Stimulated activated CD4-positive, alpha-beta T cell treated with anti-CD3 and anti-CD28 coated beads, Interleukin-15, amount 100 ng/mL, for 48 hours (primary cell): ENCODE measurements around the gene NR1H4.
"Not testable (repeated sequence)": the region's sequence is repeated elsewhere in the genome, so short reads cannot be mapped to it uniquely, and the experiment has no call there.

Experiments
- DNase-seq, 2 donors: peaks; one replicate each; pipeline ENCODE4 v3.0.0-alpha.2; 2020; ENCODE audit warnings: low read depth in 2 of 2

NR1H4 gene

DNA sequence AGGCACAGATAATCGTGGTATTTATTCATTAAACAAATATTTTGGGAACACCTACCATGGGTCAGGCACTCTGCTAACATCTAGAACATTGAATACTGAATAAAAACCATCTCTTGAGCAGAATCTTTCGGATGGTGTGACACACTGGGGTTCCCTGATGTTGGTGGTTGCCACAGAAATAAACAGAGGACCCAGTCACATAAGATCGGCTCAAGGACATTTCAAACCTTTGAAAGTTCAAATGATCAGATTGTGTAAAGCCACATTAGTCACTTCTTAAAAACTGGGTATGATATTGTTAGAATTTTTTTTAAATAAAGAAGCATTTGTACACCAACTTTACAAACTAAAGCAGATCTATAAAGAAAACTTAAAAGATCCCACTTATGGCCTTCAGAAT lies 39.0 kb downstream of the NR1H4 start:
- DNase-seq, result no peak

DNA sequence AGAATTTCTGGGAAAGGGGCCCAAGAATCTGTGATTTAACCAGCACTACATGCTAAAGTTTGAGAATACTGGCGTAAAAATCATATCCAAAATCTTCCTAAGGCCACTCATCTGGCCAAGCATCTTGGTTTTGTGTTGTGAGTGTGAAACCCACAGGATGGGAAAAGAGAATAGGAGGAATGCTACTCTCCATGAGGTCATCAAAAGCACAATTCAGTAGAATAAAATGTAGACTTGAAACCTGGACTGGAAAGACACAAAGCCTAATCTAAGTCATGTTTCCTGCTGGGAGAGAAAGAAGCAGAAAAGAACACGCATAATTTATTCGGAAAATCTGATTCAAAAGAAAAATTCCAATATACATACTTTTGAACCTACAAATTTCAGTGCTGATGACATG lies 42.3 kb downstream of the NR1H4 start:
- DNase-seq, result no peak

- DNase-seq, result no peak
Measured at GRCh38 chr12:100518376-100518775, 44.7 kb downstream of the NR1H4 start.

GRCh38 chr12:100520048-100520769 lies 46.5 kb downstream of the NR1H4 start:
- DNase-seq, result no peak

- no peak for DNase-seq
Measured at GRCh38 chr12:100521958-100522357, 48.3 kb downstream of the NR1H4 start.

DNA sequence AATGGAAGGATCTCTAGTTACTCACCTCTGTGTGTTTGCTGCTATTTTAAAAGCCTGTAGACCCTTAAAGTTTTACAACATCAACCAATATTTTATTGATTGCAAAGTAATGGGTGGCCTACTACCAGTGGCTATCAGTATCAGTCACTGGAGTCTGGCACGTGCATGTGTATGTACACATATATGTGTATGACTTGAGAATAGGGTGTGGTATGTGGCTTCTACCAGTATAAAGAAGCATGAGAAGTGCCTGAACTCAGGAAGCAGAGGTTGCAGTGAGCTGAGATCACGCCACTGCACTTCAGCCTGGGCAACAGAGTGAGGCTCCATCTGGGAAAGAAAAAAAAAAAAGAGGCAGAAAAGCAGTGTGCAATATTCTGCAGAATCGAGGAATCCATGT lies 54.4 kb downstream of the NR1H4 start:
- no peak for DNase-seq

- no peak for DNase-seq
Measured at GRCh38 chr12:100528471-100529127, 54.9 kb downstream of the NR1H4 start.

GRCh38 chr12:100529756-100530350 lies 56.2 kb downstream of the NR1H4 start:
- DNase-seq, result no peak

- no peak for DNase-seq
Measured at GRCh38 chr12:100533376-100533775, 59.7 kb downstream of the NR1H4 start.

DNA sequence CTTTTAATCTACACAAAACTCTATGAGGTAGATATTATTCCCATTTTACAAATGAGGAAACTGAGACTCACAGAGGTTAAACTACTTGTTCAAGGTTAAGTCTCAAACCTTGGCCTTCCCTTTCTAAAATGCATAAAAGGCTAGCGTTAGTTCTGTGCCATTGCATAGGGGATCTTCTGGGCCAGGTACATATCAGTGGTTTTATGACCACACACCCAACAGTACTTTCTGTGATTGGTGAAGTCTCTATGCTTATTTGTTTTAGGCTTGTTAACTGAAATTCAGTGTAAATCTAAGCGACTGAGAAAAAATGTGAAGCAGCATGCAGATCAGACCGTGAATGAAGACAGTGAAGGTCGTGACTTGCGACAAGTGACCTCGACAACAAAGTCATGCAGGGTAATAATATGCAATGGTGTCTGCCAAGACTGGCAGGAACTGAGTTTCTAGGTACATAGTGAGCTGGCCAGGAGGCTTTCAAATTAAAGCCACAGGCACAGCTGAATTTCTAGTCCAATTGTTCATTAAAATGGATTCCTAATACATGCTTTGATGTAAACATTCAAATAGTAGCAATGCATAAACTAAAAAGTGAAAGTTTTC lies 61.1 kb downstream of the NR1H4 start:
- DNase-seq, result no peak

DNA sequence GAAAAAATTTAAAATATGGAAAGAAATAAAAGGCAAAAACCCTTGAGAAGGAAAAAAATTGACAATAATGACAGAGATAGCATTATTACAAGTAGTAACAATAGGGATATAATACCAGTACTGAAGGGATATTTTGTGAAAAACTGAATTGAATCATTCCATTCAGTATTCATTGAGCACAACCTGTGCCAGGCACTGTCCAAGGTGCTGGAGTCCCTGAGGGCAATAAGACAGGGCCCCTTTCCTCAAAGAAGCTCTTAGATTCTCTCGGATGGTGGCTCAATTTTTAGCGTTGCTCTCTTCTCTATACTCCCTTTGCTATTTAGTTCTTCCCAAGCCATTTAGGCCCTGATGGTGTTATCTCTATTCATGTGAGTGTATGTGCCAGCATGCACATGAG lies 65.5 kb downstream of the NR1H4 start:
- DNase-seq, result no peak

- DNase-seq, result no peak
Measured at GRCh38 chr12:100544165-100544564, 70.5 kb downstream of the NR1H4 start.

DNA sequence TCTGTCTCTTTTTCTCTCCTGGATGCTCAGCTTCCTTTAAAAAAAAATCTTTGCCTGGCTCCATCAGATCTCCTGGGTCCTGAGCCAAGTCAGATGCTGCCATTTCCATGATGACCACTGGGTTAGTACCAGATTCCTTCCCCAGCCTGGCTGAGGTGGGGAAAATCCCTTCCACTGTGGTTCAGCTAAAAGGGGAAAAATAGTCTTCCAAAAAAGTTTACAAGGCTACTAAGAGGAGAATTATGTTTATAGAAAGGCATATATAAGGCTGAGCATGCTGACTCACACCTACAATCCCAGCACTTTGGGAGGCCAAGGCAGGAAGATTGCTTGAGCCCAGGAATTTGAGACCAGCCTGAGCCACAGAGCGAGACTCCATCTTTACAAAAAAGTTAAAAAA lies 71.4 kb downstream of the NR1H4 start:
- DNase-seq, result no peak

GRCh38 chr12:100553936-100554335 lies 80.3 kb downstream of the NR1H4 start:
- no peak for DNase-seq

GRCh38 chr12:100554608-100555077 lies 81.0 kb downstream of the NR1H4 start:
- no peak for DNase-seq

- no peak for DNase-seq
Measured at GRCh38 chr12:100555722-100556121, 82.1 kb downstream of the NR1H4 start.

GRCh38 chr12:100557357-100557756 lies 83.7 kb downstream of the NR1H4 start:
- no peak for DNase-seq

DNA sequence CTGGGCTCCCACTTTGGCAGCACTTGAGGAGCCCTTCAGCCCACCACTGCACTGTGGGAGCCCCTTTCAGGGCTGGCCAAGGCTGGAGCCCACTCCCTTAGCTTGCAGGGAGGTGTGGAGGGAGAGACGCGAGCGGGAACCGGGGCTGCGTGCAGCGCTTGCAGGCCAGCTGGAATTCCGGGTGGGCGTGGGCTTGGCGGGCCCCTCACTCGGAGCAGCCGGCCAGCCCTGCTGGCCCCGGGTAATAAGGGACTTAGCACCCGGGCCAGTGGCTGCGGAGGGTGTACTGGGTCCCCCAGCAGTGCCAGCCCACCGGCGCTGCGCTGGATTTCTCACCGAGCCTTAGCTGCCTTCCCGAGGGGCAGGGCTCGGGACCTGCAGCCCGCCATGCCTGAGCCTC lies 85.6 kb downstream of the NR1H4 start:
- DNase-seq, result not testable (repeated sequence)

DNA sequence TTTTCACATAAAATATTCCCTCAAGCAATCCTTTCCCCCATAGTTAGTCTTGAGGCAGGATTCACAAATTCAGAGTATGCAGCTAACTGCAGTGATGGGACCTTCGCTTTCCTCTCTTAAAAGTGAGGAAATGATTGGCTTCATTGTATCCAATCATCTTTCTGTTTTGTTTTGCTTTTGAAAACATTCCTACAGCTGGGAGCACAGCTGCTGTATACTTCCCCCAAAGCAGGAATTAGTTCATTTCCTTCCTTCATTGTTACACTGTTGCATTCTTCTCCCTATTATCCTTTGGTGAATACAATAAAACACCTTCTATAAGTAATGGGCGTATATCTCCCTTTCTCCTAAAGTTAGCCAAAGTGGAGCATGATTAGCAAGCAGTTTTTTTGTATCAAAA lies 90.4 kb downstream of the NR1H4 start:
- DNase-seq, result no peak

- no peak for DNase-seq
Measured at GRCh38 chr12:100564905-100565467, 91.3 kb downstream of the NR1H4 start.

GRCh38 chr12:100565987-100566545 lies 92.4 kb downstream of the NR1H4 start:
- no peak for DNase-seq
